H1 (cell line): ENCODE data around the gene GANC. TPM values are rescaled to one million over a fixed set of nuclear protein-coding genes. Genes with fewer than 3 reads are reported as not detected.

ENCODE experiments used
- CTCF ChIA-PET: fragments of 300-600 bp; sonication (Branson Sonifier 250); formaldehyde crosslinking; loops from one replicate; lab custom pipeline; 2021; ENCODE audit not compliant: partially characterized antibody; lab: Charles Lee
- POLR2A ChIA-PET: fragments of 300-600 bp; sonication (Branson Sonifier 250); formaldehyde crosslinking; loops from one replicate; lab custom pipeline; 2021; ENCODE audit warnings: inconsistent platforms; ENCODE audit not compliant: partially characterized antibody; lab: Charles Lee
- DNase-seq, 2 experiments: peaks; one replicate each; pipeline versions ENCODE4 v3.0.0 to v3.0.0-alpha.2; 2010 to 2022; ENCODE audit warnings: low spot score in 2 of 2, low read depth in 1 of 2, mixed read lengths in 1 of 2
- FAIRE-seq: peaks from 2 replicates; lab custom pipeline; 2011; peaks lifted over from hg19 to GRCh38; lab: Jason Lieb, UNC
- H2AFZ ChIP-seq: 2 replicates; pipeline ENCODE4 v1.8.1; 2012; ENCODE audit warnings: low read length, inconsistent platforms
- H2AK5ac ChIP-seq: 2 replicates; pipeline ENCODE4 v1.6.1; 2013; ENCODE audit warnings: low read depth, low read length
- H2BK120ac ChIP-seq: replicated peaks from 2 replicates; pipeline ENCODE3; 2013; ENCODE audit warnings: low read depth, low read length, inconsistent platforms
- H2BK12ac ChIP-seq: 2 replicates; pipeline ENCODE4 v1.6.1; 2013; ENCODE audit warnings: low read depth, low read length
- H2BK15ac ChIP-seq: 2 replicates; pipeline ENCODE4 v1.6.1; 2013; ENCODE audit warnings: low read length
- H2BK20ac ChIP-seq: 2 replicates; pipeline ENCODE4 v1.6.1; 2013; ENCODE audit warnings: low read length
- H2BK5ac ChIP-seq: 2 replicates; pipeline ENCODE4 v1.6.1; 2013; ENCODE audit warnings: low read depth, low read length
- H3K14ac ChIP-seq: 2 replicates; pipeline ENCODE4 v1.6.1; 2013; ENCODE audit warnings: inconsistent platforms; ENCODE audit not compliant: insufficient read length
- H3K18ac ChIP-seq: 2 replicates; pipeline ENCODE4 v1.6.1; 2013; ENCODE audit warnings: low read length; ENCODE audit errors: extremely low read depth
- H3K23ac ChIP-seq: 2 replicates; pipeline ENCODE4 v1.6.1; 2013; ENCODE audit warnings: inconsistent platforms; ENCODE audit not compliant: insufficient read length
- H3K23me2 ChIP-seq: 2 replicates; pipeline ENCODE4 v1.6.1; 2013; ENCODE audit warnings: low read depth, low read length
- H3K27ac ChIP-seq: 2 replicates; pipeline ENCODE4 v1.6.1; 2011; ENCODE audit warnings: low read depth, low read length, inconsistent platforms
- H3K27me3 ChIP-seq, 4 experiments: replicated peaks in 1 of 4; 1 replicate in 1 of 4; 2 replicates in 3 of 4; pipeline versions ENCODE4 v1.6.1 to v1.8.1; 2011 to 2013; ENCODE audit warnings: low read length in 3 of 4, mild to moderate bottlenecking in 3 of 4, inconsistent platforms in 2 of 4, mixed read lengths in 2 of 4, moderate library complexity in 1 of 4; ENCODE audit not compliant: control insufficient read depth in 3 of 4, insufficient read depth in 3 of 4; ENCODE audit errors: extremely low read depth in 1 of 4
- H3K36me3 ChIP-seq, 4 experiments: 2 replicates each; pipeline versions ENCODE4 v1.6.1 to v1.8.1; 2011 to 2013; ENCODE audit warnings: mild to moderate bottlenecking in 4 of 4, low read length in 3 of 4, moderate library complexity in 2 of 4, control low read depth in 1 of 4, inconsistent platforms in 1 of 4; ENCODE audit not compliant: insufficient read depth in 4 of 4, control insufficient read depth in 2 of 4
- H3K4ac ChIP-seq: replicated peaks from 2 replicates; pipeline ENCODE3; 2013; ENCODE audit warnings: low read length, low read depth, mixed read lengths, inconsistent platforms; ENCODE audit not compliant: insufficient read length
- H3K4me1 ChIP-seq, 4 experiments: replicated peaks in 1 of 4; 1 replicate in 1 of 4; 2 replicates in 3 of 4; pipeline versions ENCODE4 v1.6.1 to v1.8.1; 2011 to 2013; ENCODE audit warnings: low read length in 3 of 4, inconsistent platforms in 2 of 4, mixed read lengths in 1 of 4; ENCODE audit not compliant: insufficient read depth in 4 of 4, control insufficient read depth in 3 of 4
- H3K4me2 ChIP-seq, 2 experiments: 2 replicates each; pipeline versions ENCODE4 v1.6.1 to v1.8.1; 2011 to 2013; ENCODE audit warnings: low read depth in 2 of 2, low read length in 2 of 2, control low read depth in 1 of 2, inconsistent platforms in 1 of 2, mild to moderate bottlenecking in 1 of 2; ENCODE audit not compliant: insufficient read depth in 1 of 2
- H3K4me3 ChIP-seq, 4 experiments: fragments of 200-600, 300-600 bp in 1 of 4; sonication (generic), shearing (Covaris generic), sonication (Bioruptor Twin) in 1 of 4; 2 replicates each; pipeline versions ENCODE4 v1.5.1 to v1.8.1; 2011 to 2016; ENCODE audit warnings: low read length in 4 of 4, low read depth in 3 of 4, control low read depth in 2 of 4, inconsistent platforms in 2 of 4, mild to moderate bottlenecking in 2 of 4, mixed read lengths in 1 of 4, moderate library complexity in 1 of 4; ENCODE audit not compliant: insufficient read depth in 2 of 4; ENCODE audit errors: extremely low read depth in 1 of 4
- H3K56ac ChIP-seq: replicated peaks from 2 replicates; pipeline ENCODE3; 2013; ENCODE audit warnings: low read depth, mild to moderate bottlenecking, mixed read lengths, low read length, inconsistent platforms; ENCODE audit not compliant: insufficient read length
- H3K79me1 ChIP-seq: 2 replicates; pipeline ENCODE4 v1.6.1; 2013; ENCODE audit warnings: low read depth, low read length, control low read depth
- H3K79me2 ChIP-seq, 2 experiments: 2 replicates each; pipeline versions ENCODE4 v1.6.1 to v1.8.1; 2012 to 2013; ENCODE audit warnings: low read length in 2 of 2, mild to moderate bottlenecking in 2 of 2, inconsistent platforms in 1 of 2; ENCODE audit not compliant: insufficient read depth in 2 of 2, control insufficient read depth in 1 of 2
- H3K9ac ChIP-seq, 4 experiments: replicated peaks in 1 of 4; 1 replicate in 1 of 4; 2 replicates in 3 of 4; pipeline versions ENCODE4 v1.6.1 to v1.8.1; 2011 to 2013; ENCODE audit warnings: low read depth in 3 of 4, low read length in 3 of 4, control low read depth in 2 of 4, mild to moderate bottlenecking in 2 of 4, moderate library complexity in 2 of 4, inconsistent platforms in 1 of 4; ENCODE audit errors: extremely low read depth in 1 of 4
- H3K9me3 ChIP-seq, 2 experiments: 2 replicates each; pipeline versions ENCODE4 v1.6.1 to v1.8.1; 2012 to 2013; ENCODE audit warnings: mild to moderate bottlenecking in 2 of 2, moderate library complexity in 2 of 2, control low read depth in 1 of 2, inconsistent platforms in 1 of 2, low read depth in 1 of 2, low read length in 1 of 2, mixed read lengths in 1 of 2; ENCODE audit not compliant: insufficient read depth in 2 of 2
- H4K20me1 ChIP-seq, 2 experiments: replicated peaks in 1 of 2; 2 replicates each; pipeline versions ENCODE3 to v1.8.1; 2011 to 2013; ENCODE audit warnings: inconsistent platforms in 2 of 2, low read length in 2 of 2, mild to moderate bottlenecking in 1 of 2; ENCODE audit not compliant: insufficient read depth in 2 of 2, control insufficient read depth in 1 of 2
- H4K5ac ChIP-seq: 2 replicates; pipeline ENCODE4 v1.6.1; 2013; ENCODE audit warnings: low read length, low read depth, mixed read lengths, inconsistent platforms; ENCODE audit not compliant: insufficient read length
- H4K8ac ChIP-seq: 2 replicates; pipeline ENCODE4 v1.8.0; 2013; ENCODE audit warnings: mild to moderate bottlenecking, moderate library complexity, low read length, inconsistent platforms; ENCODE audit not compliant: insufficient read depth; ENCODE audit errors: extremely low read depth
- H4K91ac ChIP-seq: replicated peaks from 2 replicates; pipeline ENCODE3; 2013; ENCODE audit warnings: low read length, mixed read lengths, inconsistent platforms; ENCODE audit not compliant: insufficient read length
- ATF2 ChIP-seq: IDR thresholded peaks from 2 replicates; pipeline ENCODE4 v1.6.1; 2012; ENCODE audit warnings: low read length, inconsistent platforms
- BCL11A ChIP-seq, 2 experiments: IDR thresholded peaks; one replicate each; pipeline ENCODE4 v1.6.1; 2011; ENCODE audit warnings: low read depth in 2 of 2, low read length in 2 of 2, mild to moderate bottlenecking in 2 of 2
- GTF2F1 ChIP-seq: IDR thresholded peaks from 2 replicates; pipeline ENCODE4 v1.6.1; 2012; ENCODE audit warnings: low read depth, low read length, improper control_type of control experiment, borderline replicate concordance
- HDAC2 ChIP-seq, 2 experiments: fragments of 300-600 bp in 1 of 2; sonication (generic) in 1 of 2; IDR thresholded peaks; 2 replicates each; pipeline ENCODE4 v1.6.1; 2011 to 2012; ENCODE audit warnings: low read depth in 2 of 2, low read length in 2 of 2, mild to moderate bottlenecking in 2 of 2, moderate library complexity in 2 of 2, borderline replicate concordance in 1 of 2, inconsistent platforms in 1 of 2
- JUND ChIP-seq: IDR thresholded peaks from 2 replicates; pipeline ENCODE4 v1.6.1; 2011; ENCODE audit warnings: mild to moderate bottlenecking, improper control_type of control experiment, low read length
- NANOG ChIP-seq: IDR thresholded peaks from 2 replicates; pipeline ENCODE4 v1.6.1; 2011; ENCODE audit warnings: low read length, low read depth, mild to moderate bottlenecking, inconsistent platforms; ENCODE audit not compliant: insufficient read depth, poor library complexity, severe bottlenecking
- POLR2AphosphoS5 ChIP-seq: IDR thresholded peaks from 2 replicates; pipeline ENCODE4 v1.6.1; 2011; ENCODE audit warnings: low read depth, low read length
- RBBP5 ChIP-seq: IDR thresholded peaks from 2 replicates; pipeline ENCODE4 v1.7.1; 2012; ENCODE audit warnings: low read depth, mild to moderate bottlenecking, inconsistent platforms, low read length, moderate library complexity, borderline replicate concordance
- TAF7 ChIP-seq: optimal IDR thresholded peaks from 2 replicates; pipeline ENCODE3; 2011; ENCODE audit warnings: low read depth, mild to moderate bottlenecking, inconsistent platforms, low read length, moderate library complexity, borderline replicate concordance
- ZNF274 ChIP-seq: IDR thresholded peaks from 2 replicates; pipeline ENCODE4 v1.7.0; 2012; ENCODE audit warnings: low read length, borderline replicate concordance; ENCODE audit errors: extremely low read depth
- WGBS, 2 experiments: shearing (Covaris generic) in 1 of 2; methylation state at CpG; one replicate each; pipeline versions ENCODE4 v1.1.6 to v1.1.7; 2013 to 2015; ENCODE audit warnings: low lambda C conversion rate in 2 of 2, mixed read lengths in 2 of 2, inconsistent platforms in 1 of 2, low coverage in 1 of 2, missing lambda C conversion rate in 1 of 2; ENCODE audit not compliant: insufficient replicate concordance in 2 of 2, insufficient coverage in 1 of 2, insufficient read length in 1 of 2; ENCODE audit errors: extremely low coverage in 1 of 2, missing lambda C conversion rate in 1 of 2; 5-methylcytosine and 5-hydroxymethylcytosine counted together
- polyA plus RNA-seq, 7 experiments: library from polyadenylated mRNA; depleted of rRNA in 3 of 7; stranded (reverse) in 5 of 7; unstranded in 2 of 7; fragments of >200 nt in 5 of 7; fragments of 200-250 nt in 2 of 7; gene quantifications; 1 replicate in 5 of 7; 2 replicates in 1 of 7; 4 replicates in 1 of 7; pipeline versions ENCODE4 v1.2.1 to v1.2.3, GENCODE V29; 2011 to 2013; ENCODE audit warnings: missing spikeins in 2 of 7, mixed read lengths in 2 of 7
- total RNA-seq: library from RNA; stranded (reverse); fragmentation: NEBNext Ultra II Directional; extraction: Animal tissue kit (Norgen Biotek cat#: 25700); gene quantifications from 2 replicates; pipeline ENCODE4 v1.2.1, GENCODE V29; 2021
- TF ChIP-seq, protein P1 (sequence below): IDR thresholded peaks from 2 replicates; pipeline ENCODE4 v1.6.1; 2011; ENCODE audit warnings: low read depth, mild to moderate bottlenecking, low read length; ENCODE audit not compliant: insufficient read depth

Gene GANC
- total and polyA plus RNA-seq, 2 of the 8 experiments (the other 6 are each of a cell fraction or from before 2014, with no cell fraction given), result 6.8 to 14.4 TPM

GRCh38 chr15:42359249-42359648 is 86.2 kb downstream of the GANC start, which contains the start of gene CAPN3:
Gene CAPN3 (plus strand): TSS chr15:42359501. CDS start chr15:42359806, 305 bp downstream.
- Histone ChIP-seq H4K20me1 (no peaks in the 10 kb centered on the region), H3K4me2 (no peak within 1 kb of the TSS), H3K4me1 (peaks cover 0 to 6% (median 5%) of the 10 kb centered on the region in 4 experiments; a peak in 5 of 7 replicates), H2AK5ac (no peak within 1 kb of the TSS), H3K14ac (no peak within 1 kb of the TSS), H2BK120ac (no peak within 1 kb of the TSS), H3K9ac (no peak within 1 kb of the TSS), H3K23me2 (no peaks in the 10 kb centered on the region), H3K27ac (no peak within 1 kb of the TSS), H2BK5ac (no peak within 1 kb of the TSS), H3K18ac (no peak within 1 kb of the TSS), H4K8ac (no peak within 1 kb of the TSS), H3K4ac (no peak within 1 kb of the TSS), H3K27me3 (no peaks in the 10 kb centered on the region; a peak in 1 of 7 replicates), H3K36me3 (no peaks in the 10 kb centered on the region; a peak in 1 of 8 replicates), H4K5ac (no peak within 1 kb of the TSS), H3K56ac (no peak within 1 kb of the TSS), H2BK15ac (no peak within 1 kb of the TSS), H3K23ac (no peak within 1 kb of the TSS), H3K4me3 (no peak within 1 kb of the TSS), H3K9me3 (no peaks in the 10 kb centered on the region), H2BK20ac (no peak within 1 kb of the TSS), H2AFZ (no peak within 1 kb of the TSS), H4K91ac (no peak within 1 kb of the TSS), H3K79me2 (no peaks in the 10 kb centered on the region), H3K79me1 (no peaks in the 10 kb centered on the region), H2BK12ac (no peak within 1 kb of the TSS)
- ChIA-PET CTCF (interaction anchor here (0.7 to 1.1 kb wide), 2 partner anchors 24 to 212 kb away, joined by 3 read pairs; no protein-coding TSS in a partner anchor), POLR2A (interaction anchor here (0.9 to 1.4 kb wide), 2 partner anchors 9 to 46 kb away, joined by 3 read pairs; no protein-coding TSS in a partner anchor)
- 89% methylated on average over 1 of the region's 1 CpG; no CpG with 5 or more reads in 1 of the 2 experiments for WGBS, 2 experiments
- FAIRE-seq, result no peak
- DNase-seq, result no peak
- no peak for TF ChIP-seq BCL11A (IDR thresholded peaks at IDR 0.05; ENCODE audit: low read depth in 2 of 2, low read length in 2 of 2)
- TF ChIP-seq, protein P1, sequence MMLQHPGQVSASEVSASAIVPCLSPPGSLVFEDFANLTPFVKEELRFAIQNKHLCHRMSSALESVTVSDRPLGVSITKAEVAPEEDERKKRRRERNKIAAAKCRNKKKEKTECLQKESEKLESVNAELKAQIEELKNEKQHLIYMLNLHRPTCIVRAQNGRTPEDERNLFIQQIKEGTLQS, result no peak
- TF ChIP-seq POLR2AphosphoS5, result no peak
- TF ChIP-seq JUND, result no peak
- no peak for TF ChIP-seq RBBP5
- no peak for TF ChIP-seq TAF7
- TF ChIP-seq HDAC2 (IDR thresholded peaks at IDR 0.05; ENCODE audit: borderline replicate concordance in 1 of 2, low read depth in 2 of 2, low read length in 2 of 2), result no peak
- TF ChIP-seq ATF2, result no peak
- no peak for TF ChIP-seq GTF2F1
- no peak for TF ChIP-seq ZNF274
- no peak for TF ChIP-seq NANOG
